Activated T-helper 1 cell treated with anti-CD3 and anti-CD28 coated beads, Interleukin-12 subunit alpha, Interleukin-12 subunit beta, Interleukin-2, Interleukin-4 antibody, amounts not matched to agents 30 ng/mL and 10 ng/mL and 1 ng/mL, durations not matched to agents 14 hours and 24 hours and 36 hours (primary cell): ENCODE results near the gene IL37. TPM values are rescaled to one million over a fixed set of nuclear protein-coding genes. Genes with fewer than 3 reads are reported as not detected.

ENCODE experiments used
- DNase-seq: peaks from one replicate; pipeline ENCODE4 v3.0.0; 2021; ENCODE audit warnings: low spot score
- H3K27ac Mint-ChIP-seq: one replicate; pipeline ENCODE4 v1.8.0; 2021; ENCODE audit warnings: mild to moderate bottlenecking, mixed read lengths
- H3K27me3 Mint-ChIP-seq: one replicate; pipeline ENCODE4 v1.8.0; 2022; ENCODE audit warnings: mild to moderate bottlenecking, moderate library complexity, mixed read lengths; ENCODE audit not compliant: insufficient read depth
- H3K36me3 Mint-ChIP-seq: one replicate; pipeline ENCODE4 v1.8.0; 2021; ENCODE audit warnings: low read depth, mixed read lengths
- H3K4me1 Mint-ChIP-seq: one replicate; pipeline ENCODE4 v1.8.0; 2021; ENCODE audit warnings: low read depth, mixed read lengths
- H3K4me3 Mint-ChIP-seq: one replicate; pipeline ENCODE4 v1.8.0; 2021; ENCODE audit warnings: mild to moderate bottlenecking, moderate library complexity, mixed read lengths
- H3K9me3 Mint-ChIP-seq: one replicate; pipeline ENCODE4 v1.8.0; 2021; ENCODE audit warnings: mixed read lengths
- intact Hi-C: fragments of 100-400 bp; cut with micrococcal nuclease; formaldehyde crosslinking; loops from one replicate; pipeline ENCODE4 v1.15.1; 2024
- total RNA-seq: library from RNA; stranded (reverse); gene quantifications from 2 replicates; pipeline ENCODE4 v1.2.3, GENCODE V29; 2022

Gene IL37, protein sequence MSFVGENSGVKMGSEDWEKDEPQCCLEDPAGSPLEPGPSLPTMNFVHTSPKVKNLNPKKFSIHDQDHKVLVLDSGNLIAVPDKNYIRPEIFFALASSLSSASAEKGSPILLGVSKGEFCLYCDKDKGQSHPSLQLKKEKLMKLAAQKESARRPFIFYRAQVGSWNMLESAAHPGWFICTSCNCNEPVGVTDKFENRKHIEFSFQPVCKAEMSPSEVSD
- not detected in 2 replicates for total RNA-seq

DNA sequence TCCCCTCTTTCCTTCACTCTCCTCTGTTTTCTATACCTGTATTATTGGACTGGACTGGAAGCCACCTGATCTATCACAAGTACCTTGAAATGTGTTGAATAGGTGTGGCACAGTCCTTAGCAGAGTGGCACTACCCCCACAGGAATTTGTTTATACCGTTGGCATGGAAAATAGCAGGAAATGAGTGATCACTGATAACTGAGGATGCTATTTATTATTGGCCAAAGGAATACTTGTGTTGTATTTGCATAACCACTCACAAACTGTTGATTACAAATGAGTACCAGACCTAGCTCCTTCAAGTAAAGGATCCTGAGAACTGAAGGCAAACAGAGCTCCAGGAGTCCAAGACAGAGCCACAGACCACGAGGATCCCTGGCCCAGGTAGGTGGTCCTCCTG is at the start of gene IL37:
Gene IL37, plus strand, starts transcription at position 301 of the 400 bp plus-strand sequence. CDS start 1,848 bp downstream, outside the sequence.
- Mint-ChIP-seq H3K36me3 (no peaks in the 10 kb centered on the region), H3K27ac (no peak within 1 kb of the TSS), H3K4me1 (peaks cover 23% of the 10 kb centered on the region), H3K9me3 (no peaks in the 10 kb centered on the region), H3K27me3 (no peaks in the 10 kb centered on the region), H3K4me3 (no peak within 1 kb of the TSS)
- no peak for DNase-seq
- intact Hi-C loops, result no loop called here

DNA sequence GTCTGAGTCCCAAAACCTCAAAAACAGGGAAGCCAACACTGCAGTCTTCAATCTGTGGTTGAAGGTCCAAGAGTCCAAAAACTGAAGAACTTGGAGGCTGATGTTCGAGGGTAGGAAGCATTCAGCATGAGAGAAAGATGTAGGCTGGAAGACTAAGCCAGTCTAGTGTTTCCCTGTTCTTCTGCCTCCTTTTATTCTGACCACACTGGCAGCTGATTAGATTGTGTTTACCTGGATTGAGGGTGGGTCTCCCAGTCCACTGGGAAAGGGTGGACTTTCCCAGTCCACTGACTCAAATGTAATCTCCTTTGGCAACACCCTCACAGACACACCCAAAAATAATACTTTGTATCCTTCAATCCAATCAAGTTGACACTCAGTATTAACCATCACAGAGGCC is 46.9 kb upstream of the IL37 start:
- H3K27ac Mint-ChIP-seq, result no peak overlapping the region
- H3K27me3 Mint-ChIP-seq, result peaks cover 5% of the 10 kb centered on the region
- DNase-seq, result no peak
- H3K9me3 Mint-ChIP-seq, result peaks cover 35% of the 10 kb centered on the region
- no peak overlapping the region for H3K4me3 Mint-ChIP-seq
- intact Hi-C loops, result no loop called here
- H3K36me3 Mint-ChIP-seq, result peaks cover under 1% of the 10 kb centered on the region
- H3K4me1 Mint-ChIP-seq, result no peaks in the 10 kb centered on the region

DNA sequence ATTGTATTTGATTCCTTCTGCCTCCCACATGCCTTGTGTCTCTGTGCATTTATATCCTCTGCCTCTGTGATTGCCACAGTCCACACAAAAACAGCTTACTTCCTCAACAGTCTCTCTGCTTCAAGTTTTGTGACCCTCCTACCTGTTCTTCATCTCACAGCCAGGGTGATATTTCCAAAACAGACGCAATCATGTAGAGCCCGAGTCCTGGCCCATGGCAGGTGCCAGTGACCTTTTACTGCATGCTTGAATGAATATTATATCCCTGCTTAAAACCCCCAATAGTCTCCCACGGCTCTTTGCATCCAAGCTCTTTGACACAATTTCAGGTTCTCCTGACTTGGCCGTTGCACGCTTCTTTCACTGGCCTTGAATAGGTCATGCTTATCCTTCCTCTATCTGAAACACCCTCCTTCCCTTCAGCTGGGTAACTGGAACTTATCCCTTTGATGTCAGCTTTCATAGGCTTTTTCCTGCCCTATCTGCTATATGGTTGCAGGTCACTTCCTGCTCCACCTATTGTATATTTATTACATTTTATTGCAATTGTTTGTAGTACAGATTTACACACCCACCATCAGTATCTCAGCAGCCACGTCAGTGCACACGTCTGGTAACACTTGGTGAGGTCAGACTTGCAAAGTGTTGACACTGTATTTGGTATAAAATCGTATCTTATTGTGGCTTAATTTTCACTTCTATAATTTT is 44.7 kb upstream of the IL37 start:
- intact Hi-C loops, result no loop called here
- Mint-ChIP-seq H3K4me3 (no peak overlapping the region), H3K36me3 (no peaks in the 10 kb centered on the region), H3K4me1 (no peaks in the 10 kb centered on the region), H3K27ac (no peak overlapping the region), H3K9me3 (peaks cover 21% of the 10 kb centered on the region), H3K27me3 (peaks cover 16% of the 10 kb centered on the region)
- DNase-seq, result no peak

DNA sequence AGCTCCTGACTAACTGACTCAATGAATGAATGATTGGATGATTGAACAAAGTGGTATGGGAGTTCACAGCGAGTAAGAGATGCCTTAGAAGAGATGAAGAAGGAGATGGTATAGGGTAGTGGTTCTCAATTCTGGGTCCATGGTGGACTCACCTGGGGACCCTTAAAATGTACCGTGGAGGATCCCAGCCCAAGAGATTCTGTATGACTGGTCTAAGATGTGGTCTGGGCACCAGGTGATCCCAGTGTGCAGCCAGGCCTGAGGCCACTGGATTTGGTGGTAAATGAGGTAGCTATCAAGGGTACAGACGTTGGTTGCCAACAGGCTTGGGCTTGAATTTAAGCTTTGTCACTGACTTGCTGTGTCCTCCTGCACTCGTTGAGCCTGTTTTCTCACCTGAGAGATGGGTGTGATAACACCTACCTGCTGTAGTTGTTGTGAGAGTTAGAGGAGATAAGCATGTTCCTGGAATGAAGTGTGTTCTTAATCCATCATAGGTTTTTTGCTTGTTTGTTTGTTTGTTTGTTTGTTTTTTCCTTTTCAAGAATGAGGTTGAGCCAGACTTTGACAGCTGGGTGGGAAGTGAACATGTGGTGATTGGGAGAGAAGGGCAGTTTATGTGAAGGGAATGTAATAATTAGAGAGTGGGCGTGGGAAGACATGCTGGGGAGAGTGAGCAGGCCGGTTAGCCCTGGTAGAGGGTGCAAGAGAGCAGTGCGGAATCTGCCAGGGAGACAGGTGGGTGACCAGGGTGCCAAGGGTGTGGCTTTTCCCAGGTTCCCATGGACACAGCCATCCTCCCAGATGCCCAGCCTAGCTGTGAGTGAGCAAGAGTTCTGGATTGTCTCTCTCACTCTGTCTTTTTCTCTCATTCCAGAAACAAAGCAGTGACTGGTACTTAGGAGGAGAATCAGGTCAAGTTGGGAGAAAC is 43.0 kb upstream of the IL37 start:
- DNase-seq, result no peak
- intact Hi-C loops, result no loop called here
- Mint-ChIP-seq H3K36me3 (no peaks in the 10 kb centered on the region), H3K9me3 (peaks cover 12% of the 10 kb centered on the region), H3K4me3 (no peak overlapping the region), H3K27me3 (peaks cover 26% of the 10 kb centered on the region), H3K27ac (no peak overlapping the region), H3K4me1 (no peaks in the 10 kb centered on the region)

DNA sequence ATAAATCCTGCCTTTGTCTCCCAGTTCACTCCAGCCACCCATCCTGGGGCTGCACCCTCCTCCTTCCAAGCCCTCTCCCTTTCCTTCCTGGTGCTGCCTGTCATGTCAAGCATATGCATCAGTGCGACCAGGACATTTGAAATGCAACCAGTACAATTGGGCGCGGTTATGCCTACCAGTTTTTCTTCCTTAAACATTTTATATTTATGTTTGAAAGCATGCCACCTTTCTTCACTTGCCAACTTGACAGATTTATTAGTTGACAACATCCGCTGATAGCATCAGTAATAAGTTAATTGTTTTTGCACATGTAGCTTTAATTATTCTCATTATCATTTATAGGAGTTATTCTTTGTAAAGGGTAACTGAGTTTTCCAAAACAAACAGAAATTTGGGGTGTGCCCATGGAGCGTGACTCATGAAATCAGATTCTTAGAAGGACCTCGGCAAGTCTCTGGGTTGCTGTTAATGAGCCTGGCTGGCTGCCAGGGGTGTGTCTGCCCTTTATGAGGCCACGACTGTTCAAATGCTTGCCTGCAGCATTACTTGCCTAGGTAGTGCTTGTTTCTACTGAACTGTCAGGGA is 41.6 kb upstream of the IL37 start:
- peaks cover 35% of the 10 kb centered on the region for H3K27me3 Mint-ChIP-seq
- no peak overlapping the region for H3K27ac Mint-ChIP-seq
- no peak for DNase-seq
- H3K4me1 Mint-ChIP-seq, result no peaks in the 10 kb centered on the region
- H3K36me3 Mint-ChIP-seq, result no peaks in the 10 kb centered on the region
- no peak overlapping the region for H3K4me3 Mint-ChIP-seq
- peaks cover 12% of the 10 kb centered on the region for H3K9me3 Mint-ChIP-seq
- intact Hi-C loops, result no loop called here

DNA sequence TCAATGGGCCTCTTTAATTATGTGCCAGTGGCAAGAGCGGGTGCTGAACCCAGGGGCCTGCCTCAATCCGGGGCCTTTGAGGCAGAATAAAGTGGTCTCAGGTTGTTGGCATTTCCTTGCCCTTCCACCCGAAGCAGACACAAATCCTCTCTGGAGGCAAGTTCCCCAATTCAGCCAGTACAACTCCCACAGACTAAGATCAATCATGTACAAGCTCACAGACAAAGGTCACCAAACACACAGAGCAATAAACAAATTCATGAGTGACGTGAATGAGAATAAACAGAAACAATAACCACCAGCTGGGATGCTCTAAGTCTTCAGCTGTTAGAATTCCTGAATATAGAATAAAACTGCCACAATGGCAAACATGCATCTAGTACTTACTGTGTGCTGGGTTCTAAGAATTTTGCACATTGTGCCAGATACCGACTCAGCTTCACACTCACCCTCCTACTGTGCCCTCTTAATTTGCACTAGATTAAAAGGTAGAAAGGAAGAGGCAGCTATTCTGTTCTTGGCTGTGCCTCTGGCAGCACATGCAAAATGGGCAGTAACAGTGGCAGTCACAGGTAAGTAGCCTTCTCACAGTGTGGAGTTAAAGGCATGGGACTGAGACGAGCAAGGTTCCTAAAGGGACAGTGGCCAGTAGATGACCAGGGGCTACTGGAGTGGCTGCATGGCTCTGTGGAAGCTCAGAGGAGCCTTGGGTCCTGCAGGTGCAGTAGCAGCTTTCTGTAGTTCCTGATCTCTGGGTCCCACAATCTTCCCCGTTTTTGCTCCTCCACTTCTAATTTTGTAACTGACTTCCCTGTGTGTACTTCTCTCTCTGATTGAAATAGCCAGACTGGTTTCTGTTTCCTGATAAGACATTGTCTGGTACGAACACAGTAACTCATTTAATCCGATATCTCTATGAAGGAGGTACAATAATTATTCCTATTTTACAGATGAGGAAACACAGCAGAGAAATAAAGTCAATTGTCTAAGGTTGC is 39.8 kb upstream of the IL37 start:
- no peaks in the 10 kb centered on the region for H3K36me3 Mint-ChIP-seq
- intact Hi-C loops, result no loop called here
- H3K4me1 Mint-ChIP-seq, result no peaks in the 10 kb centered on the region
- peaks cover 33% of the 10 kb centered on the region for H3K27me3 Mint-ChIP-seq
- no peak overlapping the region for H3K27ac Mint-ChIP-seq
- no peak for DNase-seq
- H3K9me3 Mint-ChIP-seq, result peaks cover 3% of the 10 kb centered on the region
- H3K4me3 Mint-ChIP-seq, result no peak overlapping the region

DNA sequence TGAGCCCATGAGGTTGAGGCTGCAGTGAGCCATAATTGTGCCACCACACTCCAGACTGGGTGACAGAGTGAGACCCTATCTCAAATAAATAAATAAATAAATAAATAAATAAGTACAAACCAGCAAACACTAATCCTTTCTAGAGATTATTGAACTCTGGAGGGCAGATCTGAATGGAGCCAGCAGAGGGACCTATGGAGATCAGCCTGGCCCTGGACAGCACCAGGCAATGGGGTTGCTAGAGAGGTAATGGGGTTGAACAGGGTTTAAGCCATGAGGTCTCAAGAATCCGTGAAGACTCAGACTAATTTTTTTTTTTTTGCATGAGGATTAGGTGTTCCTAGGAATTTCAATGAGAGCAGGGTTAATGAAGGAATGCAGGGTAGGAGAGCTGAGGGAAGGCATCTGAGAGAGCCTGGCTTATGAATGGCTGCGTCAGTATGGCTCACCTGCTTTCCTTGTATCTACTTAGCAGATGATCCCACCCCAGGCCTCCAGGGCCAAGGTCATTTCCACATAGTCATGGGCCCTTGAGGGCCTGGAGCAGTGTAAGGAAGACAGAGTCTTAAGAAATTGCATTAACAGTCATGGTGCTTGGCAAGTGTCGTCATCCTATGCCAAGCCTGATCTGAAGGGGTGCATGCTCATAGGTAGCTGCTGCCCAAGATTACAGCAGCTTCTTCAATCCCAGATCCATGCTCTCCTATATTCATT is 34.6 kb upstream of the IL37 start:
- no peak overlapping the region for H3K4me3 Mint-ChIP-seq

DNA sequence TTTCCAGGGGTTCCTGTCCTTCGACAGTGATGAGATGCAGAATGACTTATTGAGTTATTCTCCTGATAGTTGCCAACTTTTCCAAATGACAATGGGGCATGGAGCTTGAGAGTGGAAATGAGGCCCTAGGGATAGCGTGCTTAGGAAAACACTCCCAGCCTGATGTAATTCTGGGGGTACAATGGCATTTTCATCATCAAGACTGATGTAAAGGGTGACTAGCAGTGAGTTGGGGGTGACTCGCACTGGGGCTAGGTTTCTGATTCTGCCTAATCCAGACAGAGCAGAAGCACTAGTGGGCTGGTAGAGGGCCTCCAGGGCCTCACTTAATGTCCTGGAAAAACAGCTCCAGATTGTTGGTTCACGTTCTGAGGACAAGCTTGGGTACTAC is 34.0 kb upstream of the IL37 start:
- Mint-ChIP-seq H3K4me1 (peaks cover 20% of the 10 kb centered on the region), H3K36me3 (no peaks in the 10 kb centered on the region), H3K27me3 (peaks cover 19% of the 10 kb centered on the region), H3K27ac (no peak overlapping the region), H3K9me3 (no peaks in the 10 kb centered on the region), H3K4me3 (no peak overlapping the region)
- intact Hi-C loops, result no loop called here
- DNase-seq, result no peak

More for the DNA sequence above, 34.6 kb upstream of the IL37 start:
- intact Hi-C loops, result no loop called here
- peaks cover 17% of the 10 kb centered on the region for H3K4me1 Mint-ChIP-seq
- no peak for DNase-seq
- no peaks in the 10 kb centered on the region for H3K9me3 Mint-ChIP-seq
- peaks cover 21% of the 10 kb centered on the region for H3K27me3 Mint-ChIP-seq
- no peak overlapping the region for H3K27ac Mint-ChIP-seq
- H3K36me3 Mint-ChIP-seq, result no peaks in the 10 kb centered on the region

DNA sequence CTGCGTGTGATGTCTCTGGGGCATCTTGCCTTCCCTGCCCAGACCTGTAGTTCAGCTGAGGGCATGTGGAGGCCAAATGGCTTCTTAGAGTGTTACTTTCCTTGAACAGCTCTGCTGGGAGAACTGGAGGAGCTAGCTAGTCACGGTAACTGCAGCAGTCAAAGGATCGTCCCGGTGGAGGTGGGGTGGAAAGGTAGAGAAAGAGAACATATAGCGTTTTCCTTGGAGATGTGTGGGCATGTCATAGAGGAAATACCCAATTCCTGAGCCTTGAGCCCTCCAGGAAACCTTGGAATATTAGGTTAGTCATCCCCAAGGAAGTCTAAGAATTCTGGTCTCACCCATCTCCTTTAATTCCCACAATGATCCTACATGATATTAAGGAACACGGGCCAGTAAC is 33.5 kb upstream of the IL37 start:
- intact Hi-C loops, result no loop called here
- H3K4me3 Mint-ChIP-seq, result no peak overlapping the region
- H3K4me1 Mint-ChIP-seq, result peaks cover 20% of the 10 kb centered on the region
- H3K36me3 Mint-ChIP-seq, result no peaks in the 10 kb centered on the region
- no peak for DNase-seq
- peaks cover 16% of the 10 kb centered on the region for H3K27me3 Mint-ChIP-seq
- H3K27ac Mint-ChIP-seq, result no peak overlapping the region
- no peaks in the 10 kb centered on the region for H3K9me3 Mint-ChIP-seq

DNA sequence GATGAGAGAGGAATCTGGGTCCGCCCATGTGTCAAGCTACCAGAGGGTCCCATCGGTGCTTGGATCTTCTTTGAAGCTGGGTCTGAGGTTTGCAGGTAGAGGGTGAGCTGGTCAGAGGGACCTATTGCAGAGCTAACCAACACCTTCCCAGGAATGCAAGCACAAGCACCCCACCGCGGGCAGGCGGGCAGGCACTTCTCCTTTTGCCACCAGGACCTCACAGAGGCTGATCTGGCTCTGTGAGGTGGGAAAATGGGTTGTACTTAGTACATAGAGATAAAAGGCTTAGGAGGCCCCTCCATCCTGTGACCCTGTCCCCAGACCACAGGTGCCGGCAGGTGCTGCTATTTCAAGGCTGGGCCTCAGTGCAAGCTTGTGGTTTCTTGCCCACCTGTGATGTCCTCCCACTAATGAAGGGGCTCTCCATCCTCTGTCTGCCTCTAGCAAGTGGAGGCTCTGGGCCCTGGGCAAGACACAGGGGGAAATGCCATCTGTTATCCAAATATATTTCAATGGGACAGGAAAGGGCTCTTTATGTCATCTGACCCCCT is 31.4 kb upstream of the IL37 start:
- Mint-ChIP-seq H3K36me3 (no peaks in the 10 kb centered on the region), H3K27me3 (peaks cover 6% of the 10 kb centered on the region), H3K27ac (no peak overlapping the region), H3K9me3 (no peaks in the 10 kb centered on the region), H3K4me3 (no peak overlapping the region), H3K4me1 (peaks cover 23% of the 10 kb centered on the region)
- intact Hi-C loops, result no loop called here
- no peak for DNase-seq

DNA sequence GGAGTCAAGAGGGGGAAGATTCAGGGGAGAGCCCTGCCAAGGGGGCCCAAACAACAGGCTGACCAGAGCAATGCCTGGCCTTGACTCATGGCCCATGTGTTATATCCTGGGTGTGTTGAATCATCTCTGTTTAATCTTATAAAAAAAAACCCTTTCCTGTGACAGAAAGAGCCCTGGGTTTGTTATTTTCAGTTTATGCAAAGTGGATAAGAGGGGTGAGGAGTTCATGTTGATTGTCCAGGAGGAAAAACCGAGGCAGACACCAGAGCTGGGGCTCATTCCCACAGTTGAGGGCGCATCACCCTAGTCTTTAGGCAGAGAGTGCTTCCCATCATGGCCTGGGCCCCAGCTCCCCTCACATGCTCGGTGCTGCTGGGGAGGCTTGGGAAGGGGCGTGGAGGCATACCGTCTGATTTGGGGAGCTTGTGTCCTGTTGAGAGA is 30.9 kb upstream of the IL37 start:
- no peak for DNase-seq
- no peaks in the 10 kb centered on the region for H3K36me3 Mint-ChIP-seq
- intact Hi-C loops, result no loop called here

More for the DNA sequence above, 30.9 kb upstream of the IL37 start:
- Mint-ChIP-seq H3K4me3 (no peak overlapping the region), H3K27ac (peak overlapping the region; percentile 49), H3K9me3 (no peaks in the 10 kb centered on the region), H3K4me1 (peaks cover 28% of the 10 kb centered on the region), H3K27me3 (peaks cover 6% of the 10 kb centered on the region)
